A549 (cell line): ENCODE measurements around the gene DNMT3A.

ENCODE experiments used
- CHD2 ChIP-seq: fragments of 150-350 bp; IDR thresholded peaks from 2 replicates; pipeline ENCODE4 v1.6.1; 2014; ENCODE audit warnings: low read length; ENCODE audit not compliant: partially characterized antibody
- EHMT2 ChIP-seq: fragments of 200-600 bp; sonication (generic); IDR thresholded peaks from 2 replicates; pipeline ENCODE4 v1.6.1; 2016; ENCODE audit warnings: antibody characterized with exemption, low read depth, mild to moderate bottlenecking, moderate library complexity
- EP300 ChIP-seq, 2 experiments: fragments of >200 bp; sonication (Bioruptor Twin); formaldehyde crosslinking; IDR thresholded peaks; 2 replicates in 1 of 2; 3 replicates in 1 of 2; pipeline ENCODE4 v1.6.1; 2016 to 2017
- FOSL2 ChIP-seq, 2 experiments: fragments of 450-650 bp in 1 of 2; fragments of >200 bp in 1 of 2; sonication (Bioruptor Twin) in 1 of 2; formaldehyde crosslinking; IDR thresholded peaks; 2 replicates each; pipeline versions ENCODE4 v1.5.0 to v1.6.1; 2016 to 2020; ENCODE audit warnings: mild to moderate bottlenecking in 1 of 2, moderate library complexity in 1 of 2
- KDM5A ChIP-seq: fragments of 200-600 bp; sonication (generic); IDR thresholded peaks from 2 replicates; pipeline ENCODE4 v1.6.1; 2016; ENCODE audit warnings: antibody characterized with exemption, mild to moderate bottlenecking
- POLR2A ChIP-seq: IDR thresholded peaks from 2 replicates; pipeline ENCODE4 v1.6.1; 2012; ENCODE audit warnings: mild to moderate bottlenecking, low read length
- POLR2AphosphoS2 ChIP-seq: conservative IDR thresholded peaks from 2 replicates; pipeline ENCODE4 v1.6.1; 2012; ENCODE audit warnings: low read length, improper control_type of control experiment, inconsistent platforms
- TF ChIP-seq, protein P1 (sequence below): IDR thresholded peaks from 2 replicates; pipeline ENCODE4 v1.6.1; 2012
- TF ChIP-seq, protein P2 (sequence below): fragments of >200 bp; sonication (Bioruptor Twin); formaldehyde crosslinking; IDR thresholded peaks from 3 replicates; pipeline ENCODE4 v1.5.1; 2016
- TF ChIP-seq, protein P3 (sequence below): fragments of 200-600 bp; sonication (generic); IDR thresholded peaks from 2 replicates; pipeline ENCODE4 v1.6.1; 2016; ENCODE audit warnings: antibody characterized with exemption, mild to moderate bottlenecking, moderate library complexity

DNA sequence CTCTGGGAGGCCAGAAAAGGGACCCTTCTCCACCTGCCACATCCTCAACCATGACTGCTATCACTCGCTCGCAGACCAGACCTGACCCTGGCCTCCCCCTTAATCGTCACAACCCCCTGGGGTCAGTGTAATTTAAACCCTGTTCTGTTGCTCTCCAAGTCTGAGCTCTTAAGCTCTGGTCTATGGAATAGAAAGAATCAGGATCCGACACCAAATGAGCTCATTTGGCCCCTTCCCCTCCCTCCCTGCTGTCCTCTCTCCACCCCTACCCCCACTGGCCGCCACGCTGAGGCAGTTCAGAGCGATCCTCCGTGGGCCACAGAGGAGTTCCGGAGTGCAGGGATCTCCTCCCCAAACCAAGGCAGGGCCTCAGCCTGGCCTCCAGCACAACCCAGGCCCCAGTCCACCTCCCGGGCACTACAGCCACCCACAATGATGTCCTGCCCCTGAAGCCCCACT, 5.3 kb downstream of the DNMT3A start:
- TF ChIP-seq, protein P1, sequence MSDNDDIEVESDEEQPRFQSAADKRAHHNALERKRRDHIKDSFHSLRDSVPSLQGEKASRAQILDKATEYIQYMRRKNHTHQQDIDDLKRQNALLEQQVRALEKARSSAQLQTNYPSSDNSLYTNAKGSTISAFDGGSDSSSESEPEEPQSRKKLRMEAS, result no peak
- TF ChIP-seq, protein P2, sequence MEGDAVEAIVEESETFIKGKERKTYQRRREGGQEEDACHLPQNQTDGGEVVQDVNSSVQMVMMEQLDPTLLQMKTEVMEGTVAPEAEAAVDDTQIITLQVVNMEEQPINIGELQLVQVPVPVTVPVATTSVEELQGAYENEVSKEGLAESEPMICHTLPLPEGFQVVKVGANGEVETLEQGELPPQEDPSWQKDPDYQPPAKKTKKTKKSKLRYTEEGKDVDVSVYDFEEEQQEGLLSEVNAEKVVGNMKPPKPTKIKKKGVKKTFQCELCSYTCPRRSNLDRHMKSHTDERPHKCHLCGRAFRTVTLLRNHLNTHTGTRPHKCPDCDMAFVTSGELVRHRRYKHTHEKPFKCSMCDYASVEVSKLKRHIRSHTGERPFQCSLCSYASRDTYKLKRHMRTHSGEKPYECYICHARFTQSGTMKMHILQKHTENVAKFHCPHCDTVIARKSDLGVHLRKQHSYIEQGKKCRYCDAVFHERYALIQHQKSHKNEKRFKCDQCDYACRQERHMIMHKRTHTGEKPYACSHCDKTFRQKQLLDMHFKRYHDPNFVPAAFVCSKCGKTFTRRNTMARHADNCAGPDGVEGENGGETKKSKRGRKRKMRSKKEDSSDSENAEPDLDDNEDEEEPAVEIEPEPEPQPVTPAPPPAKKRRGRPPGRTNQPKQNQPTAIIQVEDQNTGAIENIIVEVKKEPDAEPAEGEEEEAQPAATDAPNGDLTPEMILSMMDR, result no peak
- TF ChIP-seq POLR2A (no peak), EHMT2 (no peak), EP300 (IDR thresholded peaks at IDR 0.05) (no peak), CHD2 (no peak), POLR2AphosphoS2 (no peak), KDM5A (no peak), FOSL2 (IDR thresholded peaks at IDR 0.05) (no peak), FOSL2 (CRISPR knock-in tag; IDR thresholded peaks at IDR 0.05) (no peak)
- TF ChIP-seq, protein P3, sequence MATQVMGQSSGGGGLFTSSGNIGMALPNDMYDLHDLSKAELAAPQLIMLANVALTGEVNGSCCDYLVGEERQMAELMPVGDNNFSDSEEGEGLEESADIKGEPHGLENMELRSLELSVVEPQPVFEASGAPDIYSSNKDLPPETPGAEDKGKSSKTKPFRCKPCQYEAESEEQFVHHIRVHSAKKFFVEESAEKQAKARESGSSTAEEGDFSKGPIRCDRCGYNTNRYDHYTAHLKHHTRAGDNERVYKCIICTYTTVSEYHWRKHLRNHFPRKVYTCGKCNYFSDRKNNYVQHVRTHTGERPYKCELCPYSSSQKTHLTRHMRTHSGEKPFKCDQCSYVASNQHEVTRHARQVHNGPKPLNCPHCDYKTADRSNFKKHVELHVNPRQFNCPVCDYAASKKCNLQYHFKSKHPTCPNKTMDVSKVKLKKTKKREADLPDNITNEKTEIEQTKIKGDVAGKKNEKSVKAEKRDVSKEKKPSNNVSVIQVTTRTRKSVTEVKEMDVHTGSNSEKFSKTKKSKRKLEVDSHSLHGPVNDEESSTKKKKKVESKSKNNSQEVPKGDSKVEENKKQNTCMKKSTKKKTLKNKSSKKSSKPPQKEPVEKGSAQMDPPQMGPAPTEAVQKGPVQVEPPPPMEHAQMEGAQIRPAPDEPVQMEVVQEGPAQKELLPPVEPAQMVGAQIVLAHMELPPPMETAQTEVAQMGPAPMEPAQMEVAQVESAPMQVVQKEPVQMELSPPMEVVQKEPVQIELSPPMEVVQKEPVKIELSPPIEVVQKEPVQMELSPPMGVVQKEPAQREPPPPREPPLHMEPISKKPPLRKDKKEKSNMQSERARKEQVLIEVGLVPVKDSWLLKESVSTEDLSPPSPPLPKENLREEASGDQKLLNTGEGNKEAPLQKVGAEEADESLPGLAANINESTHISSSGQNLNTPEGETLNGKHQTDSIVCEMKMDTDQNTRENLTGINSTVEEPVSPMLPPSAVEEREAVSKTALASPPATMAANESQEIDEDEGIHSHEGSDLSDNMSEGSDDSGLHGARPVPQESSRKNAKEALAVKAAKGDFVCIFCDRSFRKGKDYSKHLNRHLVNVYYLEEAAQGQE, result no peak
